ENCODE measurements around the gene DGKZ. TPM values are rescaled to one million over a fixed set of nuclear protein-coding genes. Genes with fewer than 3 reads are reported as not detected.

DGKZ gene
- total and polyA plus RNA-seq, 2 of the 13 experiments (the other 11 are each of a cell fraction or from before 2014, with no cell fraction given) = 15.8 to 20.7 TPM

DNA sequence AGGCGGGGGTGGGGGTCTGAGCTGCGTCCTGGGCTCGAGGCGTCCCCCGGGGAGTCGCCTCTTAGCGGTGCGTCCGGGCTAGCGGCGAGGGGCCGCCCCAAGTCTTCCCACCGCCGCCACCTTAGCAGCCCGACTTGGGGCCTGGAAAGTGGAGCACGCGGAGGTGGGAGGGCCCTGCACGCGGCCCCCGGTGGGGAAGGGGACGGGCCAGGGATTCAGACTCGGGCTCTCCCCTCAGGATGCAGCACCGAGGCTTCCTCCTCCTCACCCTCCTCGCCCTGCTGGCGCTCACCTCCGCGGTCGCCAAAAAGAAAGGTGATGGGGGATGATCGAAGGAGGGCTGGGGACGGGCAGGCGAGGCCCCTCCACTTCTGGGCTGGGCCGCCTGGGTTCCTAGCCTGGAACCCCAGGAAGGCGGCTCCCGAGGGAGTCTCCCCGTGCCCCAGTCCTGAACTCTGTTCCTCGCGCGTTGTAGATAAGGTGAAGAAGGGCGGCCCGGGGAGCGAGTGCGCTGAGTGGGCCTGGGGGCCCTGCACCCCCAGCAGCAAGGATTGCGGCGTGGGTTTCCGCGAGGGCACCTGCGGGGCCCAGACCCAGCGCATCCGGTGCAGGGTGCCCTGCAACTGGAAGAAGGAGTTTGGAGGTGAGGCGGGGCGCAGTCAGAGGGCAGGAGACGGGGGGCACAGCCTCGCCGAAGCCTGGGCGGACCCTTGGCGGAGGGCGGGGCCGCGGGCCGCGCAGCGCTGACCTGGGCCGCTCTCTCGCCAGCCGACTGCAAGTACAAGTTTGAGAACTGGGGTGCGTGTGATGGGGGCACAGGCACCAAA, 34.8 kb downstream of the DGKZ start (continued):
- TF ChIP-seq MAX (IDR thresholded peaks at IDR 0.05) (peak; percentile 51), KMT2A (CRISPR knock-in tag; IDR thresholded peaks at IDR 0.05) (no peak), FOXK1 (CRISPR knock-in tag; IDR thresholded peaks at IDR 0.05; ENCODE audit: borderline replicate concordance, low read depth) (peak; percentile 9; the same call in 1 of the 2 replicates), SNAPC2 (CRISPR knock-in tag; IDR thresholded peaks at IDR 0.05) (no peak), ZNF746 (CRISPR knock-in tag; IDR thresholded peaks at IDR 0.05) (no peak), ZNF777 (CRISPR knock-in tag; IDR thresholded peaks at IDR 0.05) (peak; percentile 60), SOX6 (IDR thresholded peaks at IDR 0.05) (no peak), SOX6 (CRISPR knock-in tag; IDR thresholded peaks at IDR 0.05) (0 out of 2 replicates have a peak, but pooled peaks have one; percentile 26), ZNF670 (CRISPR knock-in tag; IDR thresholded peaks at IDR 0.05; ENCODE audit: borderline replicate concordance) (0 out of 2 replicates have a peak, but pooled peaks have one; percentile 28), SSRP1 (CRISPR knock-in tag; IDR thresholded peaks at IDR 0.05) (no peak), ZFP1 (CRISPR knock-in tag; IDR thresholded peaks at IDR 0.05) (no peak), AFF4 (CRISPR knock-in tag; IDR thresholded peaks at IDR 0.05) (no peak), TEAD3 (CRISPR knock-in tag; optimal IDR thresholded peaks at IDR 0.05; ENCODE audit: borderline replicate concordance) (no peak), ZNF841 (CRISPR knock-in tag; IDR thresholded peaks at IDR 0.05; ENCODE audit: borderline replicate concordance) (no peak), FLYWCH1 (CRISPR knock-in tag; IDR thresholded peaks at IDR 0.05) (no peak), ADNP (CRISPR knock-in tag; IDR thresholded peaks at IDR 0.05) (no peak), ZFP82 (CRISPR knock-in tag; IDR thresholded peaks at IDR 0.05; ENCODE audit: borderline replicate concordance) (no peak), ZNF17 (CRISPR knock-in tag; IDR thresholded peaks at IDR 0.05) (no peak), SIN3A (IDR thresholded peaks at IDR 0.05; ENCODE audit: borderline replicate concordance, low read depth, low read length) (no peak; the same call in 1 of the 2 replicates), BRCA1 (CRISPR knock-in tag; IDR thresholded peaks at IDR 0.05) (no peak)
- TF ChIP-seq, protein P1, sequence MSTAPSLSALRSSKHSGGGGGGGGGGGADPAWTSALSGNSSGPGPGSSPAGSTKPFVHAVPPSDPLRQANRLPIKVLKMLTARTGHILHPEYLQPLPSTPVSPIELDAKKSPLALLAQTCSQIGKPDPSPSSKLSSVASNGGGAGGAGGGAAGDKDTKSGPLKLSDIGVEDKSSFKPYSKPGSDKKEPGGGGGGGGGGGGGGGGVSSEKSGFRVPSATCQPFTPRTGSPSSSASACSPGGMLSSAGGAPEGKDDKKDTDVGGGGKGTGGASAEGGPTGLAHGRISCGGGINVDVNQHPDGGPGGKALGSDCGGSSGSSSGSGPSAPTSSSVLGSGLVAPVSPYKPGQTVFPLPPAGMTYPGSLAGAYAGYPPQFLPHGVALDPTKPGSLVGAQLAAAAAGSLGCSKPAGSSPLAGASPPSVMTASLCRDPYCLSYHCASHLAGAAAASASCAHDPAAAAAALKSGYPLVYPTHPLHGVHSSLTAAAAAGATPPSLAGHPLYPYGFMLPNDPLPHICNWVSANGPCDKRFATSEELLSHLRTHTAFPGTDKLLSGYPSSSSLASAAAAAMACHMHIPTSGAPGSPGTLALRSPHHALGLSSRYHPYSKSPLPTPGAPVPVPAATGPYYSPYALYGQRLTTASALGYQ (CRISPR knock-in tag; IDR thresholded peaks at IDR 0.05) = no peak
- TF ChIP-seq, protein P2, sequence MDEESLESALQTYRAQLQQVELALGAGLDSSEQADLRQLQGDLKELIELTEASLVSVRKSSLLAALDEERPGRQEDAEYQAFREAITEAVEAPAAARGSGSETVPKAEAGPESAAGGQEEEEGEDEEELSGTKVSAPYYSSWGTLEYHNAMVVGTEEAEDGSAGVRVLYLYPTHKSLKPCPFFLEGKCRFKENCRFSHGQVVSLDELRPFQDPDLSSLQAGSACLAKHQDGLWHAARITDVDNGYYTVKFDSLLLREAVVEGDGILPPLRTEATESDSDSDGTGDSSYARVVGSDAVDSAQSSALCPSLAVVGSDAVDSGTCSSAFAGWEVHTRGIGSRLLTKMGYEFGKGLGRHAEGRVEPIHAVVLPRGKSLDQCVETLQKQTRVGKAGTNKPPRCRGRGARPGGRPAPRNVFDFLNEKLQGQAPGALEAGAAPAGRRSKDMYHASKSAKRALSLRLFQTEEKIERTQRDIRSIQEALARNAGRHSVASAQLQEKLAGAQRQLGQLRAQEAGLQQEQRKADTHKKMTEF (CRISPR knock-in tag; IDR thresholded peaks at IDR 0.05) = peak; percentile 40; the same call in 1 of the 2 replicates

All from HepG2 (cell line).